ENCODE data around the gene TPP2.

DNA sequence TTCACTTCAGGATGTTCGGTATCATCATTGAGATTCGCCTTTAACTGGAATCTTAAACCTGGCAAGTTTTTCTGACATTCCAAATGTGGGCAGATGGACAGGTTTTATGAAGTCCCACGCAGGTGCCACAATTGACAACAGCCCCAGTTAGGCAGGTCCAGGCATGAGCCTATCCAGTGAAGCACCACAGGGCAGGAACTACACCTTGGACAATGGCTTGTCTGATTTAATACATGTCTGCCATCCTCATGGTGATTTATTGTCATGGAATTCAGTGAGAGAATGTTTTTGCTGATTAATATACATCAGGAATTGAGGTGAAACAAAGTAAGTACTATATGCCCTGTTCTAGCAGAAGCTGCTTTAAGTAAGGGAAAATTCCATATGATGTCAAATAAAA, 10.2 kb upstream of the TPP2 start:
- TF ChIP-seq, protein P1, sequence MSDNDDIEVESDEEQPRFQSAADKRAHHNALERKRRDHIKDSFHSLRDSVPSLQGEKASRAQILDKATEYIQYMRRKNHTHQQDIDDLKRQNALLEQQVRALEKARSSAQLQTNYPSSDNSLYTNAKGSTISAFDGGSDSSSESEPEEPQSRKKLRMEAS (CRISPR knock-in tag; IDR thresholded peaks at IDR 0.05), result no peak
- TF ChIP-seq RELA (CRISPR knock-in tag; IDR thresholded peaks at IDR 0.05; ENCODE audit: borderline replicate concordance), result no peak
